ENCODE results near the gene NKG7. TPM values are rescaled to one million over a fixed set of nuclear protein-coding genes. Genes with fewer than 3 reads are reported as not detected.

The NKG7 gene
- total and polyA plus RNA-seq, 9 donors: 0.40 to 4.4 (median 1.6) TPM

DNA sequence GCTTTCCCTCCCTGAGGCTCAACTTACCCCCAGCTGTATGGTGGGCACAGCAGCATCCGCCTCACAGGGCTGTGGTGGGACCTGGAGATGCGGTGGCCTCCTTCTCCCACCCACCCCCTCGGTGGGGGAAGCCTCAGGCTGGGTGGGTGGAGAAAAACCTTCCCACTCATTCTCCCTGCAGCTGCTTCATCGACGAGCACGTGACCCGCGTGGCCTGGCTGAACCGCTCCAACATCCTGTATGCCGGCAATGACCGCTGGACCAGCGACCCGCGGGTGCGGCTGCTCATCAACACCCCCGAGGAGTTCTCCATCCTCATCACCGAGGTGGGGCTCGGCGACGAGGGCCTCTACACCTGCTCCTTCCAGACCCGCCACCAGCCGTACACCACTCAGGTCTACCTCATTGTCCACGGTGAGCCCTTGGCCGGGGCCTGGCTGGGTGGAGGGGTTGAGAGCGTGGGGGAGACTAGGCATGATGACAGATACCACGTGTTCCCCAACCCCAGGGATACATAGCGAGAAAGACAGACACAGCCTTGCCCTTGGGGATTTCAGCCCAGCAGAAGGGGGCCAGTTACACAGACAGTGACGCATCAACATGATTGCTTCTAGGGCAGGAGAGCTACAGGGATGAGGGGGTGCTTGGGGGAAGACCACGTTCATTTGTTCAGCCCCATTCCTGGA, 48.8 kb downstream of the NKG7 start:
- no peaks in the 10 kb centered on the region for H3K9me3 ChIP-seq
- no peak overlapping the region for H3K4me3 ChIP-seq
- TF ChIP-seq POLR2A (IDR thresholded peaks at IDR 0.05) (no peak), EP300 (IDR thresholded peaks at IDR 0.05) (no peak)
- TF ChIP-seq, protein P1, sequence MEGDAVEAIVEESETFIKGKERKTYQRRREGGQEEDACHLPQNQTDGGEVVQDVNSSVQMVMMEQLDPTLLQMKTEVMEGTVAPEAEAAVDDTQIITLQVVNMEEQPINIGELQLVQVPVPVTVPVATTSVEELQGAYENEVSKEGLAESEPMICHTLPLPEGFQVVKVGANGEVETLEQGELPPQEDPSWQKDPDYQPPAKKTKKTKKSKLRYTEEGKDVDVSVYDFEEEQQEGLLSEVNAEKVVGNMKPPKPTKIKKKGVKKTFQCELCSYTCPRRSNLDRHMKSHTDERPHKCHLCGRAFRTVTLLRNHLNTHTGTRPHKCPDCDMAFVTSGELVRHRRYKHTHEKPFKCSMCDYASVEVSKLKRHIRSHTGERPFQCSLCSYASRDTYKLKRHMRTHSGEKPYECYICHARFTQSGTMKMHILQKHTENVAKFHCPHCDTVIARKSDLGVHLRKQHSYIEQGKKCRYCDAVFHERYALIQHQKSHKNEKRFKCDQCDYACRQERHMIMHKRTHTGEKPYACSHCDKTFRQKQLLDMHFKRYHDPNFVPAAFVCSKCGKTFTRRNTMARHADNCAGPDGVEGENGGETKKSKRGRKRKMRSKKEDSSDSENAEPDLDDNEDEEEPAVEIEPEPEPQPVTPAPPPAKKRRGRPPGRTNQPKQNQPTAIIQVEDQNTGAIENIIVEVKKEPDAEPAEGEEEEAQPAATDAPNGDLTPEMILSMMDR (IDR thresholded peaks at IDR 0.05): no peak
- H3K4me1 ChIP-seq (ENCODE audit: insufficient read depth): peaks cover 8% of the 10 kb centered on the region
- intact Hi-C loops (cut with DNase I): no loop called here
- WGBS, 3 donors: 48 to 61% (median 61%) methylated on average over 29 of the region's 29 CpGs
- no peak for DNase-seq
- no peak overlapping the region for H3K27ac ChIP-seq
- no peaks in the 10 kb centered on the region for H3K36me3 ChIP-seq
- H3K27me3 ChIP-seq: no peaks in the 10 kb centered on the region

- WGBS, 3 donors: 50 to 69% (median 59%) methylated on average over 14 of the region's 14 CpGs
- intact Hi-C loops (cut with DNase I): no loop called here
- Histone ChIP-seq H3K27ac (no peak overlapping the region), H3K9me3 (no peaks in the 10 kb centered on the region), H3K4me3 (no peak overlapping the region), H3K36me3 (no peaks in the 10 kb centered on the region), H3K4me1 (ENCODE audit: insufficient read depth) (peaks cover 6% of the 10 kb centered on the region), H3K27me3 (no peaks in the 10 kb centered on the region)
- no peak for TF ChIP-seq POLR2A (IDR thresholded peaks at IDR 0.05)
- TF ChIP-seq, protein P1 (IDR thresholded peaks at IDR 0.05): no peak
- TF ChIP-seq EP300 (IDR thresholded peaks at IDR 0.05): no peak
- DNase-seq: no peak
Observed at GRCh38 chr19:51321799-51322198, 50.7 kb downstream of the NKG7 start.

Other genes with a start within 250 kb of the NKG7 start
- 10 to 100 TPM in 1 of 7 donors, 1 to 10 TPM in 6; 1.7 to 10.4 (median 3.1) TPM for gene SIGLEC9, start 247.7 kb downstream of the NKG7 start, total RNA-seq
- 1 to 10 TPM; 2.5 TPM for gene SIGLEC9, start 247.7 kb downstream of the NKG7 start, polyA plus RNA-seq
- 1 to 10 TPM in 3 of 7 donors, under 1 TPM in 2, not detected in 2; 0.38 to 3.0 (median 1.5) TPM for gene SIGLEC7, start 230.4 kb downstream of the NKG7 start, total RNA-seq
- 1 to 10 TPM in 1 of 2 donors, under 1 TPM in 1; 0.39 to 3.7 TPM for gene SIGLEC7, start 230.4 kb downstream of the NKG7 start, polyA plus RNA-seq
- gene CD33, start 147.6 kb downstream of the NKG7 start, total RNA-seq: 1 to 10 TPM; 1.4 to 6.9 (median 2.7) TPM
- gene CD33, start 147.6 kb downstream of the NKG7 start, polyA plus RNA-seq: 10 to 100 TPM in 1 of 2 donors, 1 to 10 TPM in 1; 1.3 to 16.5 TPM
- gene SIGLECL1, start 121.6 kb downstream of the NKG7 start, total RNA-seq: not detected
- gene SIGLECL1, start 121.6 kb downstream of the NKG7 start, polyA plus RNA-seq: not detected
- under 1 TPM in 6 of 7 donors, not detected in 1; 0.08 to 0.96 (median 0.29) TPM for gene IGLON5, start 61.0 kb downstream of the NKG7 start, total RNA-seq
- gene IGLON5, start 61.0 kb downstream of the NKG7 start, polyA plus RNA-seq: 1 to 10 TPM in 1 of 2 donors, under 1 TPM in 1; 0.13 to 1.6 TPM
- 1 to 10 TPM; 1.8 to 8.1 (median 5.4) TPM for gene VSIG10L, start 30.5 kb downstream of the NKG7 start, total RNA-seq
- 1 to 10 TPM; 4.4 to 6.9 TPM for gene VSIG10L, start 30.5 kb downstream of the NKG7 start, polyA plus RNA-seq
- gene ETFB, start 6.3 kb downstream of the NKG7 start, total RNA-seq: 10 to 100 TPM; 38.7 to 91.3 (median 63.3) TPM
- gene ETFB, start 6.3 kb downstream of the NKG7 start, polyA plus RNA-seq: 10 to 100 TPM; 12.4 to 86.7 TPM
- gene CLDND2, start 3.7 kb downstream of the NKG7 start, total RNA-seq: 1 to 10 TPM in 3 of 7 donors, under 1 TPM in 1, not detected in 3; 0.70 to 1.9 (median 1.5) TPM
- under 1 TPM in 1 of 2 donors, not detected in 1; 0.59 TPM for gene CLDND2, start 3.7 kb downstream of the NKG7 start, polyA plus RNA-seq
- not detected for gene LIM2, start 15.3 kb upstream of the NKG7 start, total RNA-seq
- gene LIM2, start 15.3 kb upstream of the NKG7 start, polyA plus RNA-seq: not detected
- not detected for gene C19orf84, start 17.9 kb upstream of the NKG7 start, total RNA-seq
- gene C19orf84, start 17.9 kb upstream of the NKG7 start, polyA plus RNA-seq: under 1 TPM in 1 of 2 donors, not detected in 1; 0.47 TPM
- 1 to 10 TPM; 1.4 to 9.4 (median 4.6) TPM for gene SIGLEC10, start 45.0 kb upstream of the NKG7 start, total RNA-seq
- 1 to 10 TPM in 1 of 2 donors, under 1 TPM in 1; 0.30 to 1.3 TPM for gene SIGLEC10, start 45.0 kb upstream of the NKG7 start, polyA plus RNA-seq
- 1 to 10 TPM in 1 of 7 donors, under 1 TPM in 4, not detected in 2; 0.24 to 1.6 (median 0.92) TPM for gene SIGLEC8, start 85.8 kb upstream of the NKG7 start, total RNA-seq
- 1 to 10 TPM in 1 of 2 donors, under 1 TPM in 1; 0.05 to 1.6 TPM for gene SIGLEC8, start 85.8 kb upstream of the NKG7 start, polyA plus RNA-seq
- gene CEACAM18, start 105.9 kb upstream of the NKG7 start, total RNA-seq: not detected
- gene CEACAM18, start 105.9 kb upstream of the NKG7 start, polyA plus RNA-seq: not detected
- under 1 TPM in 2 of 7 donors, not detected in 5; 0.23 to 0.25 TPM for gene SIGLEC12, start 129.1 kb upstream of the NKG7 start, total RNA-seq
- under 1 TPM in 1 of 2 donors, not detected in 1; 0.73 TPM for gene SIGLEC12, start 129.1 kb upstream of the NKG7 start, polyA plus RNA-seq
- gene SIGLEC6, start 159.0 kb upstream of the NKG7 start, total RNA-seq: under 1 TPM in 2 of 7 donors, not detected in 5; 0.40 to 0.45 TPM
- gene SIGLEC6, start 159.0 kb upstream of the NKG7 start, polyA plus RNA-seq: under 1 TPM; 0.19 to 0.67 TPM
- 10 to 100 TPM in 5 of 7 donors, 1 to 10 TPM in 2; 4.3 to 17.3 (median 13.1) TPM for gene ZNF175, start 198.6 kb upstream of the NKG7 start, total RNA-seq
- 10 to 100 TPM in 1 of 2 donors, 1 to 10 TPM in 1; 5.4 to 12.3 TPM for gene ZNF175, start 198.6 kb upstream of the NKG7 start, polyA plus RNA-seq